Measurements from ENCODE around the gene LMBR1. TPM values are rescaled to one million over a fixed set of nuclear protein-coding genes. Genes with fewer than 3 reads are reported as not detected.

The LMBR1 gene, protein sequence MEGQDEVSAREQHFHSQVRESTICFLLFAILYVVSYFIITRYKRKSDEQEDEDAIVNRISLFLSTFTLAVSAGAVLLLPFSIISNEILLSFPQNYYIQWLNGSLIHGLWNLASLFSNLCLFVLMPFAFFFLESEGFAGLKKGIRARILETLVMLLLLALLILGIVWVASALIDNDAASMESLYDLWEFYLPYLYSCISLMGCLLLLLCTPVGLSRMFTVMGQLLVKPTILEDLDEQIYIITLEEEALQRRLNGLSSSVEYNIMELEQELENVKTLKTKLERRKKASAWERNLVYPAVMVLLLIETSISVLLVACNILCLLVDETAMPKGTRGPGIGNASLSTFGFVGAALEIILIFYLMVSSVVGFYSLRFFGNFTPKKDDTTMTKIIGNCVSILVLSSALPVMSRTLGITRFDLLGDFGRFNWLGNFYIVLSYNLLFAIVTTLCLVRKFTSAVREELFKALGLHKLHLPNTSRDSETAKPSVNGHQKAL
- 21.5 to 29.3 TPM (median 26.6 TPM) in 5 replicates for total RNA-seq (2022; extraction: Qiagen RNA extraction; ENCODE audit: low read depth)

DNA sequence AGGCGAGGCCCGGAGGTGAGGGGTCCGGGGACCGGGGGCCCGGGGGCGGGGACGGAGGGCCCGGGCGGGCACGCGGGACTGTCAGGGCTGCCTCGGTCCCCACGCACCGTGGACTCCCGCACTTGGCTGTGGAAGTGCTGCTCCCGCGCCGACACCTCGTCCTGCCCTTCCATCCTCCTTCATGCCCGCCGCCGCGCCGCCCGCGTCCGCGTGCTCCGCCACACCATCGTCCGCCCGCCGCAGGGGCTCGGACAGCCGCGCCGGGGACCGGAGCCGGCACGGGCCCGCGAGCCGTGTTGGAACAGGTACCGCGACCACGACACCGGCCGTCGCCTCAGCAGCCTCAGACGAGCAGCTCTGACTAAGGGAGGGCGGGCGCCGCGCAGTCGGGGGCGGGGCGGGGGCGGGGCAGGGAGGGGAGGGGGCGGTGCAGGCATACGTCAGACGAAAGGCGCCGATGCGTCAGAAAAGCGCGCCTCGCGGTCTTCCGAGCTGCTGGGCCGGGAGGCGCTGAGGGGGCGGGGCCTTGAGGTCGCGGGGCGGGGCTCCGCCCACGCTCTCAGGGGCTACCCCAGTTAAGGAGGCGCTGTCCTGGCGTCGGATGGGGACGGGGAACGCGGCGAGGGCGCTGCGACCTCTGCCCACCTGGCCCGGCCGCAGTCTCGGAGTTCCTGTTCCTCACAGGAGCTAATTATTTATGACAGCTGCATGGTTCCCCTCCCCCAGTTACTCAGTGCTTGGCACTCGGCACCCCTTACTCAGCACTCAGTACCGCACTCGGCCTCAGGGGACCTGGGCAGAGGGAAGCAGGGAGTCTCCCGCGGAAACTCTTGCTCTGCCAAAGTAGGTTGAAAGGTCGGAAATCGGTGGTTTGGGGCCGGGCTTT lies at the start of gene LMBR1:
Gene LMBR1 (minus strand): TSS at position 363 of the 886 bp plus-strand sequence. CDS start 190 bp downstream, at position 173.

DNA sequence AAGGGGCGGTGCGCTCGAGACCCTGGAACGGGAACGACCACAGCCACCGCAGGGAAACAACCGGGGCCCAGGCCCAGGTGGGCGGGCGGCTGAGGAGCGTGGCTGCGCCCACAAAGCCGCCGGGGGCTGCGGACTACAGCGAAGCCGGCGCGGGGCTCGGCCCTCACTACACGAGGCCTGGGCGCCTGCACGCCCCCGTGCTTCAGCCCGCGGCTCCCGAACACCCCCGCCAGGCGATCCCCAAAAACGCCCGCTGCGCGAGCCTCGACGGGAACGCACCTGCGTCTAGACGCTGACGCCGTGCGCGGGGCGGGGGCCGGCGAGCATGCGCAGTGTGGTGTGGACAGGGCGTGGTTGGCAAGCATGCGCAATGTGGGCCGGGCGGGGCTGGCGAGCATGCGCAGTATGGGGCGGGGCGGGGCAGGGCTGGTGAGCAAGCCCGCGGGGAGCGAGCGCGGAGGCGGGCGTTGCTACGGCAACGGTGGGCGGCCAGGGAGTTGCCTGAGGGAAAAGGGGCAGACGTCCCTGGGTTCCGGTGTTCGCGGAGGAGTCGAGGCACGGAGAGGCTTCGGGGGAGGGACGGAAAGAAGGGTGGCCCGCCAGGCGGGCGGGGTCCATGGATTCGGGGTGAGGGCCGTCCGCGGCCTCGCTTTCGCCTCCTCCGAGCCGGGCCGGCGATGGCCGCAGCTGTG lies 252.6 kb downstream of the LMBR1 start, which contains the start of gene RNF32:
Gene RNF32 (plus strand): TSS at position 518 of the 692 bp plus-strand sequence. CDS start 3,104 bp downstream, outside the sequence.

Other genes starting within 250 kb of the LMBR1 start
- 16.5 to 19.9 TPM (median 17.8 TPM) in 5 replicates for gene NOM1, start 56.5 kb upstream of the LMBR1 start, total RNA-seq (2022; extraction: Qiagen RNA extraction; ENCODE audit: low read depth)
- 3.7 to 5.4 TPM (median 5.0 TPM) in 5 replicates for gene MNX1, start 117.5 kb upstream of the LMBR1 start, total RNA-seq (2022; extraction: Qiagen RNA extraction; ENCODE audit: low read depth)
- gene UBE3C, start 245.7 kb upstream of the LMBR1 start, total RNA-seq (2022; extraction: Qiagen RNA extraction; ENCODE audit: low read depth) = 56.2 to 74.9 TPM (median 67.4 TPM) in 5 replicates